ENCODE results near the gene FAM151B. TPM values are rescaled to one million over a fixed set of nuclear protein-coding genes. Genes with fewer than 3 reads are reported as not detected.

Gene FAM151B
- total and polyA plus RNA-seq, 2 experiments from 2014 or later, result 0.55 TPM; not detected in 1

DNA sequence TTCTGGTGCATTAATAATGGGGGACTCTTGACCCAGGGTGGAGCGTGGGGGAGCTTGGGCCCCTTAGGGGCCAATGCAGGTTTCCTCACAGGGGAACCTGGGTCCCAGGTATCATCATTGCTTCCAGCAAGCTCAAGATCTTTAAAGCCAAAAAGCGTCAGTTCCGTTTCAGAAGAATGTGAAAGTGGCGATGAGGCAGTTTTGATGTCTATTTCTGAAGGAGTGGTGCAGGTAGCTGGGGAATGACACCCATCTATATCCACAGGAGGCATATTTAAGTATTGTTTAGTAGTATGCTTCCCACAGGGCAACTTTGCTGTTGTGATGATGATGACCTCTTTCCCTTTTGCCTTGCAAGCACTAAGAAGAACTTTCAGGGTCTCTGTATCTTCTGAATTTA is 71.3 kb downstream of the FAM151B start (continued):
- TF ChIP-seq CREB1 (CRISPR knock-in tag; IDR thresholded peaks at IDR 0.05; ENCODE audit: low read depth), result no peak
- no peak for TF ChIP-seq ZNF331 (CRISPR knock-in tag; IDR thresholded peaks at IDR 0.05; ENCODE audit: low read depth)
- TF ChIP-seq ZNF114 (CRISPR knock-in tag; IDR thresholded peaks at IDR 0.05), result no peak
- no peak for TF ChIP-seq REST (IDR thresholded peaks at IDR 0.05; ENCODE audit: unreplicated experiment)
- TF ChIP-seq EZH2 (IDR thresholded peaks at IDR 0.05; ENCODE audit: low read depth, unreplicated experiment), result no peak
- TF ChIP-seq NANOG (IDR thresholded peaks at IDR 0.05; ENCODE audit: borderline replicate concordance), result no peak
- TF ChIP-seq, protein P1, sequence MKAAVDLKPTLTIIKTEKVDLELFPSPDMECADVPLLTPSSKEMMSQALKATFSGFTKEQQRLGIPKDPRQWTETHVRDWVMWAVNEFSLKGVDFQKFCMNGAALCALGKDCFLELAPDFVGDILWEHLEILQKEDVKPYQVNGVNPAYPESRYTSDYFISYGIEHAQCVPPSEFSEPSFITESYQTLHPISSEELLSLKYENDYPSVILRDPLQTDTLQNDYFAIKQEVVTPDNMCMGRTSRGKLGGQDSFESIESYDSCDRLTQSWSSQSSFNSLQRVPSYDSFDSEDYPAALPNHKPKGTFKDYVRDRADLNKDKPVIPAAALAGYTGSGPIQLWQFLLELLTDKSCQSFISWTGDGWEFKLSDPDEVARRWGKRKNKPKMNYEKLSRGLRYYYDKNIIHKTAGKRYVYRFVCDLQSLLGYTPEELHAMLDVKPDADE (IDR thresholded peaks at IDR 0.05), result no peak
- no peak for TF ChIP-seq EZH2phosphoT487 (IDR thresholded peaks at IDR 0.05; ENCODE audit: unreplicated experiment)
- TF ChIP-seq STAT1 (IDR thresholded peaks at IDR 0.05; ENCODE audit: unreplicated experiment), result no peak
- TF ChIP-seq JUNB (IDR thresholded peaks at IDR 0.05; ENCODE audit: unreplicated experiment), result no peak
- TF ChIP-seq POLR2AphosphoS5 (IDR thresholded peaks at IDR 0.05; ENCODE audit: low read depth), result no peak

DNA sequence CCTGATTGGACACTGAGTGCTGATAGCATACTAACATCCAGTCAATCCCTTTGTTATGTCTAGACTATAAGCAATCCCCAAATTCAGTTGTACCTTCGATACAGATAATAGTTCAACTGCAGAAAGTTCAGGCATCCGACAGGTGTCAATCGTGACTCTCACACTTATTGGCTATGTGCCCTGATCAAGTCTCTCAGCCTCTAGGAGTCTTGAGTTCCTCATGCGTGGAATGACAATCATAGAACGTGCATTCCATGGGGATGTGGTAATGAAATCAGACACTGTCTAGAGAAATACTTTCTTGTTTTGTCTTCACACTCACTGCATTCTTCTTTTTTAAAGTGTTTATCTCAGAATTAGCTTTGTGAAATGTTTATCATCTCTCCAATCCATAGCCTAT is 77.4 kb downstream of the FAM151B start:
- ATAC-seq (no peak), DNase-seq (ENCODE audit: low spot score) (no peak)
- H3K9me3 Mint-ChIP-seq, result no peaks in the 10 kb centered on the region; the same call in 2 of the 3 replicates
- Histone ChIP-seq H3K4me2 (no peak overlapping the region), H2AFZ (no peak overlapping the region), H3F3A (replicated peaks; ENCODE audit: low read depth) (no peaks in the 10 kb centered on the region), H3K4me3 (no peak overlapping the region), H3K27me3 (ENCODE audit: insufficient read depth) (peaks cover 38% of the 10 kb centered on the region), H4K20me1 (replicated peaks; ENCODE audit: insufficient read depth) (no peaks in the 10 kb centered on the region), H3K4me1 (ENCODE audit: insufficient read depth) (peaks cover 16% of the 10 kb centered on the region), H3K27ac (ENCODE audit: low read depth) (no peak overlapping the region), H3K9me2 (ENCODE audit: insufficient read depth) (no peaks in the 10 kb centered on the region), H3K36me3 (ENCODE audit: insufficient read depth) (no peaks in the 10 kb centered on the region), H3K79me2 (replicated peaks; ENCODE audit: insufficient read depth) (no peaks in the 10 kb centered on the region)
- H3K4me3 Mint-ChIP-seq, result no peak overlapping the region
- no peaks in the 10 kb centered on the region; the same call in 2 of the 3 replicates for H3K36me3 Mint-ChIP-seq (ENCODE audit: low read depth)
- no peak overlapping the region for H3K27ac Mint-ChIP-seq
- H3K4me1 Mint-ChIP-seq, result peaks cover 23% of the 10 kb centered on the region
- peaks cover 20% of the 10 kb centered on the region for H3K27me3 Mint-ChIP-seq (ENCODE audit: insufficient read depth, low read depth, poor library complexity)
- no peak for TF ChIP-seq CREB1 (CRISPR knock-in tag; IDR thresholded peaks at IDR 0.05; ENCODE audit: low read depth)
- no peak for TF ChIP-seq POLR2AphosphoS5 (IDR thresholded peaks at IDR 0.05; ENCODE audit: low read depth)
- TF ChIP-seq JUNB (IDR thresholded peaks at IDR 0.05; ENCODE audit: unreplicated experiment), result no peak
- no peak for TF ChIP-seq ZNF331 (CRISPR knock-in tag; IDR thresholded peaks at IDR 0.05; ENCODE audit: low read depth)
- TF ChIP-seq STAT1 (IDR thresholded peaks at IDR 0.05; ENCODE audit: unreplicated experiment), result no peak
- no peak for TF ChIP-seq REST (IDR thresholded peaks at IDR 0.05; ENCODE audit: unreplicated experiment)
- no peak for TF ChIP-seq ZNF114 (CRISPR knock-in tag; IDR thresholded peaks at IDR 0.05)
- TF ChIP-seq, protein P2, sequence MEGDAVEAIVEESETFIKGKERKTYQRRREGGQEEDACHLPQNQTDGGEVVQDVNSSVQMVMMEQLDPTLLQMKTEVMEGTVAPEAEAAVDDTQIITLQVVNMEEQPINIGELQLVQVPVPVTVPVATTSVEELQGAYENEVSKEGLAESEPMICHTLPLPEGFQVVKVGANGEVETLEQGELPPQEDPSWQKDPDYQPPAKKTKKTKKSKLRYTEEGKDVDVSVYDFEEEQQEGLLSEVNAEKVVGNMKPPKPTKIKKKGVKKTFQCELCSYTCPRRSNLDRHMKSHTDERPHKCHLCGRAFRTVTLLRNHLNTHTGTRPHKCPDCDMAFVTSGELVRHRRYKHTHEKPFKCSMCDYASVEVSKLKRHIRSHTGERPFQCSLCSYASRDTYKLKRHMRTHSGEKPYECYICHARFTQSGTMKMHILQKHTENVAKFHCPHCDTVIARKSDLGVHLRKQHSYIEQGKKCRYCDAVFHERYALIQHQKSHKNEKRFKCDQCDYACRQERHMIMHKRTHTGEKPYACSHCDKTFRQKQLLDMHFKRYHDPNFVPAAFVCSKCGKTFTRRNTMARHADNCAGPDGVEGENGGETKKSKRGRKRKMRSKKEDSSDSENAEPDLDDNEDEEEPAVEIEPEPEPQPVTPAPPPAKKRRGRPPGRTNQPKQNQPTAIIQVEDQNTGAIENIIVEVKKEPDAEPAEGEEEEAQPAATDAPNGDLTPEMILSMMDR (conservative IDR thresholded peaks at IDR 0.05; ENCODE audit: low read depth in 2 of 2), result no peak

Data from GM23338 (cell line).